ENCODE results near the gene BANP.

BANP gene

DNA sequence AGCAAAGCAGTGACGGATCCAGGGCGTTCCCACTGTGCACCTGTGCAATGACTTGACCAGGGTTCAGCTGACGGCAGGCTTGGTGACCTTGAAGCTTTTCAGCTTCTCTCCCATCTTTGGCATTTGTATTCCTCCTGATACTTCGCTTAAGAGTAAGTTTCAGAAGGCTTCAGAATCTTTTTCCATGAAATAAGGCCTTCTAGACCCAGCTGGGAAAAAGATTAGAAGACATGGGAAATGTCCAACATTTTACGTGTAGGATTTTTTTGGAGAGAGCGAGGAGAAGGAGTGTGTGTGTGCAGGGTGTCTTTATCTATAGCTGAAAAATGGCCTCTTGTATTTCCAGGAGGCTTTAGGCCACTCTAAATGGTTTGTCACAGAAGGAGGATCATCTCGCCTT lies 104.1 kb downstream of the BANP start:
- H3K36me3 ChIP-seq (ENCODE audit: control insufficient read depth, insufficient read depth, low read length): peaks cover 14% of the 10 kb centered on the region
- no peak overlapping the region for H3K4me3 ChIP-seq (ENCODE audit: low read length)
- H3K27ac ChIP-seq (ENCODE audit: low read depth, low read length): no peak overlapping the region
- H3K9ac ChIP-seq (ENCODE audit: low read length): no peak overlapping the region
- H3K27me3 ChIP-seq (ENCODE audit: control insufficient read depth, insufficient read depth, low read length): no peaks in the 10 kb centered on the region
- H3K4me1 ChIP-seq (ENCODE audit: control insufficient read depth, insufficient read depth, low read length): no peaks in the 10 kb centered on the region

DNA sequence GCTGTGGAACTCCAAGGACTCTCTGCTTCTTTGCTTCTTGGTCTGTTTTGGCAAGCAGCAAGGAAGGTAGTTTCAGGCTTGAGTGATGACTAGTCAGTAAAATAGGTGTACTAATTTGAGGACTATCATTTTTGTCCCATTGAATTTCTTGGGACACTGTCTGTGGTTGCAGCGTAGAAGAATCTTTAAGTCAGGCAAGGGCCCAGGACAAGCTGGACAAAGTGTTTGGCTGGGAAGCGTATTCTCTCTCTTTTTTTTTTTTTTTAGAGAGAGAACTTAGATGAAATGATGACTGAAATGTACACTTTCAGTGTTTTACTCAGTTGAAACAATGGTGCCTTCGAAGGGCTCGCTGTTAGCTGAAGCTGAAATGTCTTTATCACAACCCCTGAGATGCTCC lies 105.0 kb downstream of the BANP start:
- Histone ChIP-seq H3K27ac (ENCODE audit: low read depth, low read length) (no peak overlapping the region), H3K4me1 (ENCODE audit: control insufficient read depth, insufficient read depth, low read length) (no peaks in the 10 kb centered on the region), H3K9ac (ENCODE audit: low read length) (no peak overlapping the region), H3K27me3 (ENCODE audit: control insufficient read depth, insufficient read depth, low read length) (no peaks in the 10 kb centered on the region), H3K4me3 (ENCODE audit: low read length) (no peak overlapping the region), H3K36me3 (ENCODE audit: control insufficient read depth, insufficient read depth, low read length) (peaks cover 13% of the 10 kb centered on the region)

DNA sequence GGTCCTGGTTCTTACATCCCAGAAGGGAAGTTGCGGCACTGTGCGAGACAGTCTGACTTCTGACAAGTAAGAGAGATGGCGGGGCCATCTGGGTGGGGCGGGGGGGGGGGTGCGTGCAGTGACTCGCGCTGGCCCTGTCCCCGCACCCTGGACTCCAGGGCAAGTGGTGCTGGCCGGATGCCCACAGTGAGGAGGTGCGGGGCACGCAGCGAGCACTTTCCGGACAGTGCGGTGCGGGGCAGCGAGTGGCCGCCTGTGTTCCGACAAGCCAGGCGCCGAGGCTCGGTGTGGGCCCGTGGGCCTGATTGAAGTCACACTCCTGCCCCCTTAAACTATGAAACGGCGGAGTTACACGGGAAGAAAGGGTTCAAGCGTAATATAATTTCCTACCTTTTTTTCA lies 106.4 kb downstream of the BANP start:
- Histone ChIP-seq H3K4me1 (ENCODE audit: control insufficient read depth, insufficient read depth, low read length) (peaks cover under 1% of the 10 kb centered on the region), H3K27ac (ENCODE audit: low read depth, low read length) (no peak overlapping the region), H3K27me3 (ENCODE audit: control insufficient read depth, insufficient read depth, low read length) (no peaks in the 10 kb centered on the region), H3K36me3 (ENCODE audit: control insufficient read depth, insufficient read depth, low read length) (peaks cover 11% of the 10 kb centered on the region), H3K4me3 (ENCODE audit: low read length) (no peak overlapping the region), H3K9ac (ENCODE audit: low read length) (no peak overlapping the region)

DNA sequence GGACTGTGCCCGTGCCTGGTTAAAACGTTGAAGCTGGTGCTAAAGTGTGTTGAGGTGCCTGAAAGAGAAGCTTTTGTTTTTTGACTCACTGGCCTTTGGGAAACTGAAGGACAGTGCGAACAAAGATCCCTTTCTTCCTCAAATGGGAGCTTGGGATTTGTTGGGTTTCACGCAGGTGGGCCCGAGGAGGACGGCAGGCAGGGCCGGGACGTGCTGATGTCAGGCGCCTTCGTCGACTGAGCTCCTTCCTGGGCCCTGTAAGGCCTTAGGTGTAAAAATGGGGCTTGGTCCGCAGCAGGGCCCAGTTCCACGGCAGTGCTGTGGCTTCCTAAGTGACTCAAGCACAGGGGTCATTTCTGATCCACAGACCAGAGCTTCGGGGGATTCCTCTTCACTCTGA lies 106.9 kb downstream of the BANP start:
- no peaks in the 10 kb centered on the region for H3K27me3 ChIP-seq (ENCODE audit: control insufficient read depth, insufficient read depth, low read length)
- H3K27ac ChIP-seq (ENCODE audit: low read depth, low read length): no peak overlapping the region
- peaks cover 10% of the 10 kb centered on the region for H3K36me3 ChIP-seq (ENCODE audit: control insufficient read depth, insufficient read depth, low read length)
- H3K9ac ChIP-seq (ENCODE audit: low read length): no peak overlapping the region
- peaks cover 5% of the 10 kb centered on the region for H3K4me1 ChIP-seq (ENCODE audit: control insufficient read depth, insufficient read depth, low read length)
- no peak overlapping the region for H3K4me3 ChIP-seq (ENCODE audit: low read length)

DNA sequence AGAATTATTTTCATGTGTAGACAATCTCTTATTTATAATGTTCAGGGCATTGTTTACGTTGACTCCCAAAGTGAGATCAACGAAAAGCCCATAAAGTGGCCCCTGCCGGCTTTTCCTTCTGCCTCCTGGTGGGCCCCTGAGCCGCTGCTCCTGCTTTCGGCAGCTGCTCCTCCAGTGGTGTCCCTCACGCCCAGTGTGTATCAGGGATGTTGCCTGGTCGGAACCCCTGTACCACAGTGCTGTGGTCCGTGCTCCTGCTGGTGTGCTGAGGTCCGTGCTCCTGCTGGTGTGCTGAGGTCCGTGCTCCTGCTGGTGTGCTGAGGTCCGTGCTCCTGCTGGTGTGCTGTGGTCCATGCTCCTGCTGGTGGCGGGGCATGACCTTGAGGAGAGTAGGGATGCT lies 107.6 kb downstream of the BANP start:
- Histone ChIP-seq H3K27me3 (ENCODE audit: control insufficient read depth, insufficient read depth, low read length) (no peaks in the 10 kb centered on the region), H3K4me1 (ENCODE audit: control insufficient read depth, insufficient read depth, low read length) (peaks cover 10% of the 10 kb centered on the region), H3K27ac (ENCODE audit: low read depth, low read length) (no peak overlapping the region), H3K4me3 (ENCODE audit: low read length) (no peak overlapping the region), H3K36me3 (ENCODE audit: control insufficient read depth, insufficient read depth, low read length) (peaks cover 10% of the 10 kb centered on the region), H3K9ac (ENCODE audit: low read length) (no peak overlapping the region)

DNA sequence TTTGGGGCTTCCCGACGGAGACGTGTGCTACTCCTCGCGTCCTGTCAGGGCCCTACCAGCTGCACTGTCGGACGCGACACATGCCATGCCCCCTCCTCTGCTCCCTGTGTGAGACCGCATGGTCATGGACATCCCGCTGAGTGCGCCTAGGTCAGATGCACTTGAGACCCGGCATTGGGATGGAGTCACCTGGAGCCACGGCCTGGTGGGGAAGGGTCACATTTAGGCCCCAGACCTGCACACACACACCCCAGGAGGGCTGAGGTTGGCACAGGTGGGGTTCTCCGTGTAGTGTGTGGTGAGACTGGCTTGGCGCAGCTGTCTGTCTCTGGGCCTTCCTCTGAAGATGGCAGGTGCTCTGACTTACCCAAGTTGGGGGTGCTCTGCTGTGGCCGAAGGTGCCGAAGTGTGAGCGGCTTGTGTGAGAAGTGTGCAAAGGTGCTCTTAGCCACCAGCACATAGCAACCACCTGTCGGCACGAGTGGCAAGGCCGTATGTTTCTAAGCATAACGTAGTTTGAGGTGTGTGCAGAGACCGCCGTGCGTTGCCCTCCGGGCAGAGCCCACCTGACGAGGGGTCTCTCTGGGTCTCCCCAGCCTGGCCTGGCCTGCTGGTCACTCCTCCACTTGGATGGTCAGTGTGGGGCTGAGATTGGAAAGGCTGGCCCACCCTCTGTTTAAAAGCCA lies 108.6 kb downstream of the BANP start:
- Histone ChIP-seq H3K4me3 (ENCODE audit: low read length) (no peak overlapping the region), H3K27me3 (ENCODE audit: control insufficient read depth, insufficient read depth, low read length) (no peaks in the 10 kb centered on the region), H3K9ac (ENCODE audit: low read length) (no peak overlapping the region), H3K27ac (ENCODE audit: low read depth, low read length) (no peak overlapping the region), H3K4me1 (ENCODE audit: control insufficient read depth, insufficient read depth, low read length) (peaks cover 10% of the 10 kb centered on the region), H3K36me3 (ENCODE audit: control insufficient read depth, insufficient read depth, low read length) (peaks cover 10% of the 10 kb centered on the region)

DNA sequence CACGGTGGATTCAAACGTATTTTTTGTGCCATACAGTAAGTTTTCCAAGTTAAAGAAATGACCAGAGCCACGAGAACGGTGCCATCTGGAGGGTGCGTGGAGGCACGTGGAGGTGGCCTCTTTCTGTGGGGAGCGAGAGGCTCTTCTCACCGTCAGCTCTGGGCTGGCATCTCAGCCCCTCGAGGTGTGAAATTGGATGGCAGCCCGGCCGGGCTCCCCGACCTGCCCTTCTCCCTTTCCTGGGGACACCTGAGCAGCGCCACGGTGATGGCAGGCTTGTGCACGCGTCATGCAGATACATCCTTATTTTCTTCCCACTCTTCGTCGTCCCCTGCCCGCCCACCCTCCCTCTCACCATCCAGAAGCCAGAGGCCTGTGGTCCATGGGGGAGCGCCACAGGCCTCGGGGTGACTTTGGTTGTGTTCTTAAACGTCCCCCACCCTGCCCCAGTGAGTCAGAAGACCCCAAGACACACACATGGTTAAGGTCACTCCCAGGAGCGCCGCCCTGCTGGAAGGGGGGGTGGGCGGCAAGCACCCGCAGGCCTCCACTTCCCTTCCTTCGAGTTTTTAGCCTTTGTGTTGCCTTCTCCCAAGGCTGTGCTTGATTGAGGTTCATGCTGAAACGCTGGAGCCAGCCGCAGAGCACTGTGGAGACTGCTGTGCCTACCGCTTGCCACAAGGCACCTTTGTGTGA lies 109.4 kb downstream of the BANP start:
- H3K4me1 ChIP-seq (ENCODE audit: control insufficient read depth, insufficient read depth, low read length): peaks cover 10% of the 10 kb centered on the region
- H3K36me3 ChIP-seq (ENCODE audit: control insufficient read depth, insufficient read depth, low read length): peaks cover 10% of the 10 kb centered on the region
- no peak overlapping the region for H3K4me3 ChIP-seq (ENCODE audit: low read length)
- no peak overlapping the region for H3K27ac ChIP-seq (ENCODE audit: low read depth, low read length)
- H3K9ac ChIP-seq (ENCODE audit: low read length): no peak overlapping the region
- no peaks in the 10 kb centered on the region for H3K27me3 ChIP-seq (ENCODE audit: control insufficient read depth, insufficient read depth, low read length)

DNA sequence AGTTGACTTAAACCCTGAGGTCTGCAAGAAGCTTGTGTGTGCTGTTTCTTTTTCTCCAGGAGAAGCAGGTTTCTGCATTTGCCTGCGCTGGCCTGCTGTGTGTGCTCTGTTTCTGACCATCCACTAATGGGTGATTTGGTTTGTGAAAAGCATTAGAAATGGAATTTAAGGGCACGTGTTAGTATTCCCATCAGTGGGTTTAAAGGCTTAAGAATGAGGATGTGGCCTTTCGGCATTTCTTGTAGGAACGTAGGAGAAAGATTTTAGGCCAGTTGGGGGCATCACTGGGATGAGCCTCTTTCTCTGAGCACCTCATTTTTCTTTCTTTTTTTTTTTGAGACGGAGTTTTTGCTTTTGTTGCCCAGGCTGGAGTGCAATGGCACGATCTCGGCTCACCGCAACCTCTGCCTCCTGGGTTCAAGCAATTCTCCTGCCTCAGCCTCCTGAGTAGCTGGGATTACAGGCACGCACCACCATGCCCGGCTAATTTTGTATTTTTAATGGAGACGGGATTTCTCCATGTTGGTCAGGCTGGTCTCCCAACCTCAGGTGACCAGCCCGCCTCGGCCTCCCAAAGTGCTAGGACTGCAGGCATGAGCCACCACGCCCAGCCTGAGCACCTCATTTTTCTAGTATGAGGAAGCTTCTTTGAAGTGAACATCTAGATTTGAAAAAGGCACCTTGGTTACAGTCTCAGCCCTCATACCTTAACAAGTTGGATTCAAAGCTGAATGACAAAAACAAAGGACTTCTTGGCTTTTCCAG lies 110.3 kb downstream of the BANP start:
- no peaks in the 10 kb centered on the region for H3K27me3 ChIP-seq (ENCODE audit: control insufficient read depth, insufficient read depth, low read length)
- H3K36me3 ChIP-seq (ENCODE audit: control insufficient read depth, insufficient read depth, low read length): peaks cover 10% of the 10 kb centered on the region
- no peak overlapping the region for H3K27ac ChIP-seq (ENCODE audit: low read depth, low read length)
- H3K9ac ChIP-seq (ENCODE audit: low read length): no peak overlapping the region
- no peak overlapping the region for H3K4me3 ChIP-seq (ENCODE audit: low read length)
- H3K4me1 ChIP-seq (ENCODE audit: control insufficient read depth, insufficient read depth, low read length): peaks cover 10% of the 10 kb centered on the region

DNA sequence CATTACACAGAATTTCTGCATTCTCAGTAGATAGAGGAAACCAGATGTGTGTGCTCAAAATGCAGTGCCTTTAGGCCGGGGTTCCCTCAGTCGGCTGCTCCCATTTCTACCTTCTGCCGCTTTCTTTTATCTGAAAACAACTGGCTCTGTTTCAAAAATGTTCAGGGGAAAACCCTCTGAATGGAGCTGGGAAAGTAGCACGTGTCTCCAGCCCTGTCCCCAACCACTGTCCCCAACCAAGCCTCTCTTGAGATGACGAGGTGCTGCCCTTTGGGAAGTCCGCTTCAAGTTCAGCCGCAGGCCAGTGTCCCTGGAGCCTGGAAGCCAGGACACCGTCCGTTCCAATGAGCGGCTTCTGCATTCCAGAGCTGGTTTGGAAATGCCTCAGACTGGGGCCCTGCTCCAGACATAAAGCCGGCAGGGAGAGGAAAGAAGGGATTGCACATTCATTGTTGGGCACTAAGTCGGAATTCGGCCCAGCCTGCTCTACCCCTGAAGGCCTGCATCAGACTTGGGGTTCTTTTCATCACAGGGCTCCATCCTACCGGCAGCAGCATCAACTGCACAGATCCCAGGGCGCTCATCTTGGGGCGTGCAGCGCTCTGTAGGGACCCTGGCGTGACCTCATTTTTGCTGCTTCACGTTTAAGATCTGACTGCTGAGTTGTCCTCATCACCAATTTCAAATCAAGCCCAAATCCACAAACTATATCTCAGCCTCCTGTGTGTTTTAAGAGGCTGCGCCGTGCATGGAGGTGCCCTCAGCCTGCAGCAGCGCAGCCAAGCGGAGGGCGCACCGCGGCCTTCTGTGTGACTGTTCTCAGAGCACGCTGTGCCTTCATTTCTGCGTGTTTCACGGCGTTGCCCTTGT lies 111.3 kb downstream of the BANP start:
- Histone ChIP-seq H3K4me3 (ENCODE audit: low read length) (no peak overlapping the region), H3K9ac (ENCODE audit: low read length) (no peak overlapping the region), H3K27me3 (ENCODE audit: control insufficient read depth, insufficient read depth, low read length) (no peaks in the 10 kb centered on the region), H3K4me1 (ENCODE audit: control insufficient read depth, insufficient read depth, low read length) (peaks cover 10% of the 10 kb centered on the region), H3K36me3 (ENCODE audit: control insufficient read depth, insufficient read depth, low read length) (peaks cover 7% of the 10 kb centered on the region), H3K27ac (ENCODE audit: low read depth, low read length) (no peak overlapping the region)

DNA sequence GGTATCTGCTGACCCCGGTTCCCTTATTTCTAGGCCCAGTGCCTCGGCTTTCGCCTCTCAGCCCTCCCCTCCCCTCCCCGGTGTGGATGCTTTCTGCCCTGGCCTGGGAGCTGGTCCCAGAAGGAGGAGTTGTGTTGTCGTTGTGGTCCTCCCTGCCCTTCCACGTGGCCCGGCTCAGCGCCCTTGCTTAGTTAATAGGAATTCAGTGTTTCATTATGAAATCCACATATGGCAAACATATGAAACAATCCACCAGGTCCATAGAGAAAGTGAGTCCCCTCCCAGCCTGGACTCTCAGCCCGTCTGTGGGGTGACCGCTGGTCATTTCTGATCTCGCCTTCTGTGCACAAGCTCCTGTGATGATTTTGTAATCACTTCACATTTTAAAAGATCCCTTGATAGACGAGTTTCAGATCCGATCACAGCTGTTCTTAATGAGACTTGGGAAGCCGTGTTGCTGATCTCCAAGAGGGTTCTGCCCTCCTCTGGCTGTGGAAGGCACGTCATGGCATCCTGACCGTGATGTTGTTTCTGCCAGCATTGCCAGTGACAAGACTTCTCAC lies 112.1 kb downstream of the BANP start:
- Histone ChIP-seq H3K27me3 (ENCODE audit: control insufficient read depth, insufficient read depth, low read length) (no peaks in the 10 kb centered on the region), H3K36me3 (ENCODE audit: control insufficient read depth, insufficient read depth, low read length) (peaks cover 7% of the 10 kb centered on the region), H3K4me3 (ENCODE audit: low read length) (no peak overlapping the region), H3K9ac (ENCODE audit: low read length) (no peak overlapping the region), H3K27ac (ENCODE audit: low read depth, low read length) (no peak overlapping the region), H3K4me1 (ENCODE audit: control insufficient read depth, insufficient read depth, low read length) (peaks cover 10% of the 10 kb centered on the region)

DNA sequence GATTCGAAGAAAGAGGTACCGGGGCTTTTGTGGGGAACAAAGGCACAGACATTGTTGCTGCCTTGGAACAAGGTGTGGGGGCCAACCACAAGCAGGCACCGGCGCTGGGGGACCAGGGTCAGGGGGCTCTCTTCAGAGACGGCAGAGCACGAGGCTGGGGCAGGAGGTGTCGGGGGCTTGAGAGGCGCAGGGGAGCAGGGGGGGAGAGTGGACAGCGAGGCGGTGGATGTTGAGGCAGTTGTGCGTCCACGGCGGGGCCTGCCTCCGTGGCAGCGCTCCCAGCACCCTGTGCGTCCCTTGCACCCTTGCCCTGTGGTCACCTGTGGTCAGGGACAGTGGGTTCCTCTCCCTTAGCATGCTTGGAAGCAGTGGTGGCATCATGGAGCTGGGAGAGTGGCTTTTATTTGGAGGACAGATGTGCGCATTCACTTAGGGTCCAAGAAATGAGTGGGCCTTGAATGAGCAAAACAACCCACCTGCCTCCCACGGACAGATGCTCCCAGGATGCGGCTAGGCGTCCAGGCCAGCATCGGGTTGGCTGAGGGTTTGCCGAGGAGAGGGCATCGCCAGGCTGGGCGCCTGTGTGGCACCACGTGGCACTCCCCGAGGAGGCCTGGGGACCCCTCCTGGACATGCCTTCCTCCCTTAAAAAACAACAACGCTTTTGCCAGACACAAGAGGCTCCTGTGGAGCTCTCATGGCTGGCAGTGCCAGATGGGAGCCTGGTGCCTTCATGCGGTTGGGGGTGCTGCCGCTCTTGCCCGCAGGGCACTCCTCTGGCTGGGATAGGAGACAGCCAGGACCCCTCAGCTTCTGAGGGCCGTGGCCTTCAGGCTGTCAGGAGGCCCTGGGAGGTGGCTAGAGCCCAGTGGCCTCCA lies 113.0 kb downstream of the BANP start:
- Histone ChIP-seq H3K27me3 (ENCODE audit: control insufficient read depth, insufficient read depth, low read length) (no peaks in the 10 kb centered on the region), H3K27ac (ENCODE audit: low read depth, low read length) (no peak overlapping the region), H3K9ac (ENCODE audit: low read length) (no peak overlapping the region), H3K4me3 (ENCODE audit: low read length) (no peak overlapping the region), H3K4me1 (ENCODE audit: control insufficient read depth, insufficient read depth, low read length) (peaks cover 10% of the 10 kb centered on the region), H3K36me3 (ENCODE audit: control insufficient read depth, insufficient read depth, low read length) (peaks cover 7% of the 10 kb centered on the region)

All from rectal smooth muscle tissue (tissue), 1 donor.